Dendritic cell treated with granulocyte-macrophage colony-stimulating factor and Interleukin-4, amounts not matched to agents 40 ng/mL and 50 ng/mL, for 4 days (primary cell): ENCODE results near the gene NUDCD2.
"Not testable (repeated sequence)": the region's sequence is repeated elsewhere in the genome, so short reads cannot be mapped to it uniquely, and the experiment has no call there.

Source experiments
- H3K27ac Mint-ChIP-seq: one replicate; pipeline ENCODE4 v1.8.0; 2022; ENCODE audit warnings: mild to moderate bottlenecking, mixed read lengths
- H3K27me3 Mint-ChIP-seq: one replicate; pipeline ENCODE4 v1.8.0; 2022; ENCODE audit warnings: mild to moderate bottlenecking, mixed read lengths
- H3K36me3 Mint-ChIP-seq: one replicate; pipeline ENCODE4 v1.8.0; 2022; ENCODE audit warnings: low read depth, mixed read lengths
- H3K4me1 Mint-ChIP-seq: one replicate; pipeline ENCODE4 v1.8.0; 2022; ENCODE audit warnings: low read depth, mixed read lengths
- H3K4me3 Mint-ChIP-seq: one replicate; pipeline ENCODE4 v1.8.0; 2022; ENCODE audit warnings: mild to moderate bottlenecking, moderate library complexity, mixed read lengths
- H3K9me3 Mint-ChIP-seq: one replicate; pipeline ENCODE4 v1.8.0; 2022; ENCODE audit warnings: mixed read lengths
- intact Hi-C: fragments of 100-400 bp; cut with micrococcal nuclease; formaldehyde crosslinking; loops from one replicate; pipeline ENCODE4 v1.15.0; 2022

Gene NUDCD2

DNA sequence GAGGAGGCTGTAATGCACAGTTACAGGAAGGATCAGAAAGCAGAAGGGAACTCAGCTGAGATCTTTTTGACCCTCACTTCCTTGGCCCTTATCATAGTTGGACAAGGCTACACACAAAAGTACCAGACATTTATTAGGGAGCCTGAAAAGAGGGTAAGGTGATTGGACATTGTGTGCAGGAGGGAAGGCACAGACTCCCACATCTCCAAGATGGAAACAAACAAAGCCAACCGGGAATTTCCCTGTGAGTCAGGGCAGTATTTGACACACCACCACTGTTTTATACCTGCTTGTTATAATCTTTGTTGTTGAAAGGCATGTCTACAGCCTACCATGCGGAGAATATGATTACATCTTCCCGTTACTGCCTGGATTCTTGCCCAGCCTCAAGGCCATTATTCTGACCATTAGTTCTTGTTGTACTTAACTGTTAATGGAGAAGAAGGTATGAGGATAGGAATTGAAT is 25.5 kb downstream of the NUDCD2 start:
- no peak overlapping the region for H3K27ac Mint-ChIP-seq
- H3K4me1 Mint-ChIP-seq, result peaks cover 22% of the 10 kb centered on the region
- intact Hi-C loops, result no loop called here
- no peaks in the 10 kb centered on the region for H3K27me3 Mint-ChIP-seq
- no peaks in the 10 kb centered on the region for H3K9me3 Mint-ChIP-seq
- no peak overlapping the region for H3K4me3 Mint-ChIP-seq
- H3K36me3 Mint-ChIP-seq, result no peaks in the 10 kb centered on the region

DNA sequence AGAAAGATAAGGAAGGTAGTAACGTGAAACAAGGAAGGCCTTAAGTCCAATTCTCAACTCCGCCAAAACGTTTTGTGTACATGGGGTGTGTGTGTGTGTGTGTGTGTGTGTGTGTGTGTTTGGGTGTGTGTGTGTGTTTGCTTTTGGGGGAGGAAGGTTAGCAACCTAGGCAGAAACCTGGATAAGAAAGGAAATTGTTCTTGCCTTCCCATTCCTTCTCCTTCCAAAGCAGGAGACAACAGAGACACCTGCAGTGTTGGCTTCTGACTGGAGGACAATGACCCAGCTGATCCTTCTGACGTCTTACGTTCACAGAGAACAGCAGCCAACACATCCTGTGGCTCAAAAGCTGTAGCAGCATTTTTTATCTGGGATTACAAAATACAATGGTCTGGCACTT is 26.6 kb downstream of the NUDCD2 start:
- H3K9me3 Mint-ChIP-seq, result no peaks in the 10 kb centered on the region
- H3K4me1 Mint-ChIP-seq, result peaks cover 11% of the 10 kb centered on the region
- H3K27me3 Mint-ChIP-seq, result no peaks in the 10 kb centered on the region
- no peaks in the 10 kb centered on the region for H3K36me3 Mint-ChIP-seq
- no peak overlapping the region for H3K4me3 Mint-ChIP-seq
- H3K27ac Mint-ChIP-seq, result no peak overlapping the region
- intact Hi-C loops, result no loop called here

DNA sequence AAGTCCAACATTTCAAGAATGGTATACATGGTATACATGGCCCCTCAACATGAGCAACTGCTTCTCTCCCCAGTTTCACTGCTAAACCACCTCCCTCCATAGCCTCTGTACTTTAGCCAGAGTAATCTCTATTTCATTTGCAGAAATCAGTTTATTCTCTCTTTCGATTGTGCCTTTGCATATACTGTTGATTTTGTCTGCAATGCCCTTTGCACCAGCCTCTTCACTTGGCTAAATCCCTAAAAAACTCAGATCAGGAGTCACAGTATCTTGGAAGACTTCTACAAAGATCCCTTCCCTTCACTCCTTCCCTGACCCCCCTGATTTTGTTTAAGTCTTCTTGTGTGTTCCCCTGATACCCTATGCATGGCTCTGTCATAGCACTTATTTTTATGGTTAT is 27.4 kb downstream of the NUDCD2 start:
- H3K27ac Mint-ChIP-seq, result no peak overlapping the region
- no peaks in the 10 kb centered on the region for H3K36me3 Mint-ChIP-seq
- H3K27me3 Mint-ChIP-seq, result no peaks in the 10 kb centered on the region
- intact Hi-C loops, result no loop called here
- H3K9me3 Mint-ChIP-seq, result no peaks in the 10 kb centered on the region
- peaks cover 11% of the 10 kb centered on the region for H3K4me1 Mint-ChIP-seq
- H3K4me3 Mint-ChIP-seq, result no peak overlapping the region

- H3K27ac Mint-ChIP-seq, result peak overlapping the region; percentile 62
- H3K36me3 Mint-ChIP-seq, H3K4me3 Mint-ChIP-seq, H3K27me3 Mint-ChIP-seq, intact Hi-C loops, H3K9me3 Mint-ChIP-seq, H3K4me1 Mint-ChIP-seq: not testable (repeated sequence)
Measured at GRCh38 chr5:163426128-163426527, 33.8 kb downstream of the NUDCD2 start.

DNA sequence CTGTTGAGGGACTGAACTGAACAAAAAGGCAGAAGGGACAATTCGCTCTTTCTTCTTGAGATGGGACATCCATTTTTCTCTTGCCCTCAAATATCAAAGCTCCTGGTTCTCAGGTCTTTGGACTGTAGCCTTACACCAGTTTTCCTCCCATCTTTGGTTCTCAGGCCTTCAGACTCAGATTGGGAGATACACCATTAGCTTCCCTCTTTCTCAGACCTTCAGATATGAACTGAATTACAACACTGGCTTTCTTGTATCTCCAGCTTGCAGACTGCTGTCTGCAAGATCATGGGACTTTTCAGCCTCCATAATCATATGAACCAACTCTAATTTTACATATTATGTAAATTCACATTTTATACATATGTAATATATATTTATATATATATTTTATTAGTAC is 35.1 kb downstream of the NUDCD2 start:
- H3K27me3 Mint-ChIP-seq, result no peaks in the 10 kb centered on the region
- intact Hi-C loops, result no loop called here

GRCh38 chr5:163415673-163416072 is 44.2 kb downstream of the NUDCD2 start:
- H3K4me1 Mint-ChIP-seq, H3K9me3 Mint-ChIP-seq, intact Hi-C loops, H3K36me3 Mint-ChIP-seq, H3K27ac Mint-ChIP-seq, H3K4me3 Mint-ChIP-seq: not testable (repeated sequence)
- H3K27me3 Mint-ChIP-seq, result peaks cover 21% of the 10 kb centered on the region

More for the DNA sequence above, 35.1 kb downstream of the NUDCD2 start:
- Mint-ChIP-seq H3K36me3 (no peaks in the 10 kb centered on the region), H3K9me3 (no peaks in the 10 kb centered on the region), H3K4me3 (no peak overlapping the region), H3K27ac (no peak overlapping the region), H3K4me1 (peaks cover 8% of the 10 kb centered on the region)

DNA sequence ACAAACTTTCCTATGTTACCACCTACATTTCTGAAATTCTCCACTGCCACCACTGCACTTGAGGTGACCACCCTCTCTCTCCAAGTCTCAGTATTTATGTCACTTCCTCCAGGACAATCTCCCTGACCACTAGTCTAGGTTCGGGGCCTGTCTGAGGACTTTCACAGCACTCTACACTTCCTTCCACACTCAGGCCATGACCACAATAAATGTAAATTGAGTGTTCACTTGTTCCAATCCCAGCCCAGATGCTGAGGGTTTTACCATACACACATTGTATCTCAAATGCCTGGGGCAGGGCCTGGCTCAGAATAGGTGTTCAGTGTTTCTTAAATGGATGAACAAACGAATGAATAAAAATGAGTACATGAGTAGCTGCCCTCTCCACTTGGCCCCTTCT is 49.4 kb downstream of the NUDCD2 start:
- intact Hi-C loops, result no loop called here

DNA sequence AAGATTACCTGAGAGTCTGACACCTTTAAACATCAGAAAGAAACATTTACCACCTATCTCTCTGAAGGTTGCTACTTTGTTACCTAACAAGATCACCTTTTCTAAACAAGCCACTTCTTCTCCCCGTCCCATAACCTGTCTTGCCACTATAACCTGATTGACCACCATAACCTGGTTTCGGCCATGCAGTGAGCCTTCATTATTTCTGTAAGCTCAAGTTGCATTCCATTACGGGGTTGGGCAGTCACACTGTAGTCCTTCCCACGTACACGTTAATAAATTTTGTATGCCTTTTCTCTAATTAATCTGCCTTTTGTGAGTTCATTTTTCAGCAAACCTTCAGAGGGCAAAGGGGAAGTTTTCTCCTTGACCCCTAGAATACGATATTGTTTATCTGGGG is 50.5 kb downstream of the NUDCD2 start:
- no peaks in the 10 kb centered on the region for H3K36me3 Mint-ChIP-seq
- intact Hi-C loops, result loop anchor here (2.0 to 10.0 kb wide), 6 partner anchors 57 to 1867 kb away; no protein-coding TSS in a partner anchor

More for the DNA sequence above, 49.4 kb downstream of the NUDCD2 start:
- Mint-ChIP-seq H3K9me3 (peaks cover 9% of the 10 kb centered on the region), H3K4me1 (peaks cover 23% of the 10 kb centered on the region), H3K27me3 (peaks cover 12% of the 10 kb centered on the region), H3K27ac (no peak overlapping the region), H3K4me3 (no peak overlapping the region), H3K36me3 (no peaks in the 10 kb centered on the region)

DNA sequence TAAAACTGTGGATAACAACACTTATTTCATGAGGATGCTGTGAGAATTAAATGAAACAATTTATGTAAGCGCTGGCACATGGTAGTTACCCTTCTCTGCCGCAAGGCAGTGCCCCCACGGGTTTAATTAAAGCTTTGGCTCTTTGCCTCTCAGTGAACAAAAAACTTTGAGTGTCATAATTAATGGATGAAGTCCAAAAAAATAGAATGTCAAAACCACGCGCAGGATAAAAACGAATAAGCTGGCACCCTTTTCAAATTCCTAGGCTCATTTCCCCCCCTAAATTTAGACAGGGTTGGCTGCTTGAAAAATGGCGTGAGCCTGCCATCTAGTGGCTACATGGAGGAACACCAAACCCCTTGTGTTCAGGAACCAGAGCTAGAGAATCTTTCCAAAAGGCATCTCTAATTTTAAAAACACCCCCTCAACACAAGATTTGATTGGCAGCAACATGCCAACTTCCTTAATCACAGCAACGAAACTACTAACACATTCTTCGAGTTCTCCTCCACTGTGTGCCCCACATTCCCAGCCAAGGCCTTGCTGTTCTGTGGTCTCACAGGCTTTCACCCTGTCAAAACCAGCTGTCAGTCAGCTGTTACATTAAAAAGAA is 51.5 kb downstream of the NUDCD2 start:
- H3K4me3 Mint-ChIP-seq, result no peak overlapping the region
- H3K27ac Mint-ChIP-seq, result no peak overlapping the region
- H3K9me3 Mint-ChIP-seq, result peaks cover 2% of the 10 kb centered on the region
- H3K4me1 Mint-ChIP-seq, result peaks cover 20% of the 10 kb centered on the region
- intact Hi-C loops, result loop anchor here (2.0 to 10.0 kb wide), 6 partner anchors 56 to 1866 kb away; no protein-coding TSS in a partner anchor
- H3K27me3 Mint-ChIP-seq, result peaks cover under 1% of the 10 kb centered on the region
- H3K36me3 Mint-ChIP-seq, result no peaks in the 10 kb centered on the region

More for the DNA sequence above, 50.5 kb downstream of the NUDCD2 start:
- H3K9me3 Mint-ChIP-seq, result peaks cover 9% of the 10 kb centered on the region
- H3K4me3 Mint-ChIP-seq, result no peak overlapping the region
- peaks cover 3% of the 10 kb centered on the region for H3K27me3 Mint-ChIP-seq
- H3K27ac Mint-ChIP-seq, result no peak overlapping the region
- peaks cover 20% of the 10 kb centered on the region for H3K4me1 Mint-ChIP-seq

DNA sequence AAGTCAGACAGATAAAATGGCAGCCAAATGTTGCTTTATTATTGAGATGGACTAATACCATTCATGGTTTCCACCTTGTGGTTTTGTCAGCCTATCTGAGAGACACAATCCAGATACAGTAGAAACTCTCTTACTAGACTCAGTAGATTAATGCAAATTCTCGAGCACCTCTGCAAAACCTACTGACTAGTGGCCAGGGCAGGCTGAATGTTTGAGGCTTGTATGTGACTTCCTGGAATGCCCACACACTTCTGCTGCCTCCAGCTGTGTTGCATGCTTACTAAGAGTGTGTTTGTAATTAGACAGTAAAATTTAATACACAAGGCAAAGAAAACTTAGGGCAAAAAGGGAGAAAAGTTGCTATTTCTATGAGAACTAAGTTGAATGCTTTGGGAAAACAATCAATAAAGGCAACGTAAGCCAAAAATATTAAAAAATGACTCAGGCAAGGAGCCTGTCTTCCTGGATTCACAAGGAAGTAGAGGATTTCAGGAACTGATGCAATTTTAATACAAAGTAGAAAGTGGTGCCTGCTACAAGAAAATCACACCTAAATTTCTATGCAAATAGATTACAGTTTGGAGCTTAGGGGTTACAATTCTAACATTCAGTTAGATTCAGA is 52.8 kb downstream of the NUDCD2 start:
- H3K4me1 Mint-ChIP-seq, result peaks cover 20% of the 10 kb centered on the region
- H3K4me3 Mint-ChIP-seq, result no peak overlapping the region
- no peaks in the 10 kb centered on the region for H3K36me3 Mint-ChIP-seq
- intact Hi-C loops, result loop anchor here (5.0 to 10.0 kb wide), 5 partner anchors 55 to 1552 kb away; no protein-coding TSS in a partner anchor
- H3K27me3 Mint-ChIP-seq, result no peaks in the 10 kb centered on the region
- H3K9me3 Mint-ChIP-seq, result no peaks in the 10 kb centered on the region
- peak overlapping the region; percentile 43 for H3K27ac Mint-ChIP-seq

GRCh38 chr5:163404364-163405173 is 55.3 kb downstream of the NUDCD2 start:
- Mint-ChIP-seq H3K4me3 (no peak overlapping the region), H3K4me1 (peaks cover 20% of the 10 kb centered on the region), H3K36me3 (no peaks in the 10 kb centered on the region), H3K27ac (no peak overlapping the region), H3K9me3 (no peaks in the 10 kb centered on the region), H3K27me3 (no peaks in the 10 kb centered on the region)
- intact Hi-C loops, result loop anchor here (5.0 to 10.0 kb wide), 5 partner anchors 52 to 1550 kb away; no protein-coding TSS in a partner anchor

GRCh38 chr5:163402007-163402406 is 57.9 kb downstream of the NUDCD2 start:
- H3K4me3 Mint-ChIP-seq, result no peak overlapping the region
- H3K27me3 Mint-ChIP-seq, result no peaks in the 10 kb centered on the region
- intact Hi-C loops, result loop anchor here (10.0 kb wide), 2 partner anchors 297 to 1547 kb away; no protein-coding TSS in a partner anchor
- H3K27ac Mint-ChIP-seq, result no peak overlapping the region
- no peaks in the 10 kb centered on the region for H3K9me3 Mint-ChIP-seq
- no peaks in the 10 kb centered on the region for H3K36me3 Mint-ChIP-seq
- H3K4me1 Mint-ChIP-seq, result peaks cover 11% of the 10 kb centered on the region

DNA sequence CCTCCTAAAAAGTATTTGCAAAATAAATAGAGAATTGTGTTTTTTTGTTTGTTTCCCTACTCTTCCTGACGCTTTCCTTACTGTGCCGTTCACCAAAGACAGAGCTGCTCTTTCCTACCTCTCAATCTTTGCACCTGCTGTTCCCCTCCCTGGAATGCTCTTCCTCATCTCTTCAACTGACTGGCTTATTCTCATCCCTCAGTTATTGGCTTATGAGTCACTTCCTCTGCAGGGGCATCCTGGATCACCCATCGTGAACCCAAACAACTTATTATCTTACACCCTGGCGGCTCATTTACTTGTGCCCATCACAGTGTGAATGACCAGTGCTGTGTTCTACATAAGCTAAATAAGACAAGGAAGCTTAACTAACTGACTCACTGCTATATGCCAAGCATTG is 58.6 kb downstream of the NUDCD2 start:
- H3K27ac Mint-ChIP-seq, result no peak overlapping the region

DNA sequence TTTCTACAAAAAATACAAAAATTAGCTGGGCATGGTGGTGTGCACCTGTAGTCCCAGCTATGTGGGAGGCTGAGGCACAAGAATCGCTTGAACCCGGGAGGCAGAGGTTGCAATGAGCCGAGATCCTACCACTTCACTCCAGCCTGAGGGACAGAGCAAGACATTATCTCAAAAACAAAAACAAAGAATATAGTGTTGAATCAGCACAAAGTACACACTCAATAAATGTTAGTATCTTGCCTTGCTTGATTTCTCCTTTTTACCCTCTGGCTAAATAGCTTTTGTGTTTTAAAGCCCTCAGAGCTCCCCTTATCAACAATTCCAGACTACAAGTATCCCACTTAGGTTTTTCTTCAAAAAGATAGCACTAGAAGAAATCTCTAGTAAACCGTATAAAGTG is 60.0 kb downstream of the NUDCD2 start:
- H3K9me3 Mint-ChIP-seq, result no peaks in the 10 kb centered on the region

More for the DNA sequence above, 58.6 kb downstream of the NUDCD2 start:
- Mint-ChIP-seq H3K9me3 (no peaks in the 10 kb centered on the region), H3K4me1 (peaks cover 10% of the 10 kb centered on the region), H3K36me3 (no peaks in the 10 kb centered on the region), H3K27me3 (no peaks in the 10 kb centered on the region), H3K4me3 (no peak overlapping the region)
- intact Hi-C loops, result loop anchor here (10.0 kb wide), 2 partner anchors 296 to 1546 kb away; no protein-coding TSS in a partner anchor

More for the DNA sequence above, 60.0 kb downstream of the NUDCD2 start:
- intact Hi-C loops, result loop anchor here (10.0 kb wide), 2 partner anchors 295 to 1545 kb away; no protein-coding TSS in a partner anchor
- Mint-ChIP-seq H3K4me3 (no peak overlapping the region), H3K27me3 (no peaks in the 10 kb centered on the region), H3K4me1 (peaks cover 10% of the 10 kb centered on the region), H3K36me3 (no peaks in the 10 kb centered on the region), H3K27ac (no peak overlapping the region)
